8988T (cell line): ENCODE results near the gene IKZF1.

ENCODE experiments used
- DNase-seq: peaks from one replicate; pipeline ENCODE4 v3.0.0; 2011

Gene IKZF1

DNA sequence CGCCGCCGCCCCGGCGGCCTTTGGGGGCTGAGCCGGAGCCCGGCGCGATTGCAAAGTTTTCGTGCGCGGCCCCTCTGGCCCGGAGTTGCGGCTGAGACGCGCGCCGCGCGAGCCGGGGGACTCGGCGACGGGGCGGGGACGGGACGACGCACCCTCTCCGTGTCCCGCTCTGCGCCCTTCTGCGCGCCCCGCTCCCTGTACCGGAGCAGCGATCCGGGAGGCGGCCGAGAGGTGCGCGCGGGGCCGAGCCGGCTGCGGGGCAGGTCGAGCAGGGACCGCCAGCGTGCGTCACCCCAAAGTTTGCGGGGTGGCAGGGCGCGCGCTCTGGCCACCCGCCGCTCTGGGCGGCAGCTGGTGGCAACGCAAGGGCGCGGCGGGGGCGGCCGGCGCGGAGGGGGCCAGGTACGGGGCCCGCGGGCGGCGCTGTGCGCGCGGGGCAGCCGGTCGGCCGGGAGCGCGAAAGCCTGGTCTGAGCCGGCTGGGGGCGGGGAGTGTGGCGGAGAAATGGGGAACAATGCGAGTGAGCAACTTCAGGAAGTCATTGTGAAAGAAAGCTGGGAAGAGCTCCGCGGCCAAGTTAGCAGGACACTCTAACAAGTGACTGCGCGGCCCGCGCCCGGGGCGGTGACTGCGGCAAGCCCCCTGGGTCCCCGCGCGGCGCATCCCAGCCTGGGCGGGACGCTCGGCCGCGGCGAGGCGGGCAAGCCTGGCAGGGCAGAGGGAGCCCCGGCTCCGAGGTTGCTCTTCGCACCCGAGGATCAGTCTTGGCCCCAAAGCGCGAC, at the start of gene IKZF1:
Gene IKZF1, plus strand, starts transcription at position 588 of the 782 bp plus-strand sequence. CDS start 14,346 bp downstream, outside the sequence.
- no peak for DNase-seq

DNA sequence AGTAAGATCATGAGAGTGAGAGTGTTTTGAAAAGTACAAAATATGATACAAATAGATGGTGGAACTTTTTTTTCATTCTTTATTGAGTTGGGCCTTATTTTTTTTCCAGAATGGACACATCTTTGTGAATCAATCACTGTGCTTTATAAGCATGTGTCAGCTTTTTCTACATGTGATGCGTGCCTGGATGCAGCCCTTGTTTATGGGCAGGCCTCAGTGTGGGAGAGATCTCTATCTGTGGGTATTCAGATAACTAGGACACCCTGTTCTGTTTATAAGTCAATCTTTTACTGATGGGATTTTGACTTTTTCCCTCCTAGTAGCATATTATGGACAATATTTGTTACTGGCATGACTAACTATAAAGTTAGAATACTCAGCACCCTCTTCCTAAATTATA, 42.9 kb upstream of the IKZF1 start:
- DNase-seq = no peak

DNA sequence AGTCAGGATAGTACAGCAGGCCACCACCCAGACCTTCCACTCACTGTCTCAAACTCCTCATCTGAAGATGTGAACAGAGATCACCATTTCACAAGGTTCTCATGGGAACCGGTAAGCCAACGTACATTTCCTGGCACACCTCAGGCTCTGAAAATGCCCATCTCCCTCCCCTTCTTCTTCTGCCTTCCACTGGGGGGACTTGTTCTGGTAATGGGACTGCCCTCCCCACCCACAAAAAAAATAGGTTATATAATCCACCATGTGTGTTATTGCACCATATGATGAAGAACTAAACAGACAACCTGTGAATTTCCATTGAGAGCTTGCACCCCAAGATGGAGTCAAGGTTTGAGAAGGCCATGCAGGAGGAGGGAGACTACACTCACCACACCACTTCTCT, 42.1 kb upstream of the IKZF1 start:
- no peak for DNase-seq

DNA sequence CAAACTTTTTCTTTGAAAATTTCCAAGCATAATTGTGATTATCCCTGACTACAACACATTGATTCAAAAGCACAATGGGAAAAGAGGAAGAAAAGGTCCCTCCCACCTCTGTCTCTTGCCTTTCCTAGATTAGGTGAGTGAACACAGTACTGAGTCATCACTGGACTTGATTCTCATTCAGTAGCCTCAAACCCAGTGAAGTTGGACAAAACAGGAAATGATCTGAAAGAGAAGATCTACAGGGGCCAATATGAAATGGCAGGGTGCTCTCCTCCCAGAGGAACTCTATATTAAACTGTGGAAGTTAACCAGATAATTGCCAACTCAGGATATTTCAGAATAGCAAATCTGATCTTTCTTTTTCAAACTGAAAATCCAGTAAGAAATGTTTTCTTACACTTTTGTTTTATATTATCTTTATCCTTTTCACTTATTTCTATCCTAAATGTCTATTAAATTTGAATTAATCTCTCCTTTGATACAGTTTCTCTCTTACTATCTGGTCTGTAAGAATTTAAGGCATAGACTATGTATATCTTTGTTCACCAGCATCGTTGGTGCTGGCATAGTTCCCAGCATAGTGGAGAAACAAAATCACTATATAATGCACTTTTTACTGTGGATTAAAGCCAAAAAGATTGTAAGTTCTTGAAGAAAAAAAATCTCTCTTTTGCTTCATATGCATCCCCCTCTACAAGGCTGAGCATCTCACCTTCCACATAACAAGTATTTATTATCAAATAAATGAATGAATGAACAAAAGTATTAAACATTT, 41.4 kb upstream of the IKZF1 start:
- no peak for DNase-seq

DNA sequence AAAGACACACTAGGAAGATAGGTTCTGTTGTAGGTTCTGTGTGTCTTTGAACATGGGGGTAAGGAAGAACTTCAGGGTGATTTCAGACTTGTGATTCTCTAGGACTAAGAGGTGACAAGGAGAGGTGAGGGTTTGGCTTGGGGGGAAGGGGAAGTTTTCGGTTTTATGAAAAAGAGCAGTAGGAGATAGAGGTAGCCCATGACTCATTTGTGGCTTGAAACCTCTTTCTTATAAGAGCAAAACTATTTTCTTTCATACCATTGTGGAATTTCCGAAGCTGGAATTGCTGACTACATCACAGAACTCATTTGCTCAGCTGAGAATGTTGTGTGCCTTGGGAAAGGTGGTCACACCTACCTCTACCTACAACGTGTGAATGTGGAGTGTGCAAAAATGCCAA, 39.6 kb upstream of the IKZF1 start:
- DNase-seq = no peak

DNA sequence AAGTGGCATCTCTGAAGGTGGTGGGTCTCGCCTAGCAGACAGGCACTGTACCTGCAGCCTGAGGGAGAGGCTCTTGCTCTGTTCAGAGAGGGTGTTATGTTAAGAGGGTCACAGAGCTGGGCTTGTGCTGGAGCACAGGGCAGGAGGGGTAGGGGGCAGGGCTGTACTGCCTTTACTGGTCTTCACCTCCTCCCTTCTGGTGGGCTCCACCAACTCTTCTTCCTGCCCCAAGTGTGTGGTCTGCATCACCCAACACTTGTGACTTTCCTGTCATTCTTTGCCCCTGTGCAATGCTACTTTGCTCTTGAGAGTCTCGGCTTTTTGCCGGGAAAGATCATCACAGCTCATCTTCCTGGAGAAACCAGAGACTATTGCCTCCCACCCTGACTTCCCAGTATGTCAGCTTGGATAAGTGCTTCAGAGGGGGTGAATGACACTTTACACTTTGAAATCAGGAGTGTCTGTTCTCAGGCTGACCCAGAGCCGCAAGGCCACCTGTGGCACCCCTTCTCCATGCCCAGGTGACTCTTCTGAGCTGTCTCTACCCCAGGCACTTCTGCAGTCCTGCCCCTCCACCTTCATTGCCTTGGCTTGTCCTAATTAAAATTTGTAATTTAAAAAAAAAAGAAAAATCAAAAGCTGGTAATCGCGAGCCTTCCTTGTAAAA, 38.4 kb upstream of the IKZF1 start:
- no peak for DNase-seq

DNA sequence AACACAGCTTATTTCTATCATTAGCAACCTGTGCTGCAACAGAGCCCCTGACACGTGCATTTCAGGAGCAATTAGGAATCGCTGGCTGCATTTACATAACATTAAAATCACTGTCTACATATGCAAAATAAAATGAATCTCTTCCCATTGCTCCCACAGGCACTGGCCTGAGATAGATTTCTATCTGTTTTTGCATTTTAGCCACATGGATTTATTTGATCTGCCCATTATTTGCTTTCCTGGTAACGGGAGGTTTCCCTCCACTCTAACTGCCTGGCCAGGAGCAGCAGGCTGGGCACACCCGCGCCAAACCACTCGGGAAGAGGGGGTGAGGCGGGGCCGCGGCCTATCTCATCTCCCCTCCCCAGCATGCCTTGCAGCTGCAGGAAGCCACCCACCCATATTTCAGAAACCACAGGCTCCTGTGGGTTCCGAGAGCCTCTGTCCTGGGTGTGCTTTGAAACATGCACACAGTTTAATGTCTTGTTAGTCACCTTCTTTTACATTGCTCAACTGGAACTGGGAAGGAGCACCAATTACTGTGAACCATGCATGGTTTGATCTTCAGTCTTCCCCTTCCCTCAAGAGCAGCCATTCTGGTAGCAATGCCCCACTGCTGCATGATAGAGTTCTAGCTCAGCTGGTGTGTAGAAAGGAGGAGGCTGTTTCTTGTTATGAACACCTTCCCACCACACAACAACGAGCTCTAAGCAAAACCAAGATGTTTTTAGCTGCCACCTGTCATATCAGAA, 37.7 kb upstream of the IKZF1 start:
- no peak for DNase-seq

DNA sequence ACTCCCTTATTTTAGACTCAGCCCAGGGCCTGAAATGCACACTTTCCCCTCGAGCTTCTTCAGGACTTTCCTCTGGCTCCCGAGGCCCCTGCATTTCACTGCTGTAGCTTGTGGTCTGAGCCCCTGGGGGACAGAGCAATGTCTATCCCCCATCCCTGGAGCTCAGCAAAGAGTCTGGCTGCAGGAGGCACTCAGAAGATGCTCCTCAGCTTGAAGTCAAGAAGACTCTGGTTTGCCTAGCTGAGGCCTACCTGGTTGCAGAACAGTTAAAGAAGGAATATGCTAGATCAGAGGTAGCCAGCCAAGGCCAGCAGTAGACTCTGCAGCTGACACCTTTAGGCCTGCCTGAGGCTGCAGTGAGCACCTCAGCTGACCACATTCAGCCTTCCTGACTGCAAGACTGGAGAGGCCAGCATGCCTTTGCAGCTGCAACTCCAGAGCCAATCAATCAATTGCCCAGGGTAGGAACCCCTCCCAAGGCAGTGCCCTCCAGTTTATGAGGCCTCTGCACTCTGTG, 36.9 kb upstream of the IKZF1 start:
- no peak for DNase-seq

DNA sequence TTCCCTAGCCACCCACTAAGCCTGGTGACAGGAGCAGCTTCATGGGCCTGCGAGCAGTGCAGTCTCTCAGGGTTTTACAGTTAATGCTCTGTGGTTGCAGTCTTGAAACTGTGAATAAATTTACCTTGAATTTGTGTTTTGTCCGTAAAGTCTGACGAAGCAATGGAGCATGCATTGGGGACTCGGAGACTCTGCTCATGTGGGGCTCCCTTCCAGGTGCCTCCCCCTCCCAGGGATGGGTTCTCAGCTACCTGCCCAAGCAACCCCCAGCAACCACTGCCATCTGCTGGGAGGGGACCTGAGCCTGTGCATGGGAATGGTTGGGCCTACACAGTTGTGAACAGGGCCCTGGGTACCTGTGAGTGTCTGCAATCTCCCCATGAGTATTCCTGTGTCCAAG, 36.3 kb upstream of the IKZF1 start:
- no peak for DNase-seq

DNA sequence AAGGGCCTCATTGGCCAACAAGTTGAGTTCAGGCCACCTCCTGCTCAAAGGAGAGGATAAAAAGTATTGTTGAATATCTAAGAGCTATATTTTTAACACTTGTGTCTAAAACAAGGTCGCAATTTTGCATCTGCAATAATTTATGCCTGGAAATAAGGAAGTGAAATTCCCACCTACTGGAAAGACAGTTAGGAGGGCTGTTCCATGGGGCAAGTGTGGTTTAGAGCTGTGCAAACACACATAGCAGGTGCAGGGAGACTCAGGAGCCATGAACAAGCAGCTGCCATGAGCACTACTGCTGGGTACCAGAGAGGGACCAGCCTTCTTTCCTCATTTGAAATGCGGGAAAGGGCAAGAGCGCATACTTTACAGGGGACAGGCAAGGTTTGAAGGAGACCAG, 35.5 kb upstream of the IKZF1 start:
- no peak for DNase-seq

DNA sequence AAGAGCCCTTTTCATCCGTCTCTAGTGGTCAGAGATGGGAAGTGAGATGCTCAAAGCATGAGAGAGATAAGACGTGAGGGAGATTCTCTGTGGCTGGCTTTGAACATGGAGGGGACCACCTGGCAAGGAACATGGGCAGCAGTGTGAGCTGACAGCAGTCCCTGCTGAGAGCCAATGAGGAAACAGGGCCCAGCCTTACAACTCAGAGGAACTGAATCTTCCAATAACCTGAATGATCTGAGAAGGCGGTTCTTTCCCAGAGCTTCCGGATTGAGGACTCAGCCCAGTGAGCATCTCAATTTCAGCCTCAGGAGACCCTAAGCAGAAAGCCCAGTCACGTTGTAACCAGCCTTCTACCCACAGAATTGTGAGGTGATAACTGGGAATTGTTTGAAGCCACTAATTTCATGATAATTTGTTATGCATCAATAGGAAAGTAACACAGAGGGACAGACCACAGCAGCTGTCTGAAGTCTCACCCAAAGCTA, 33.9 kb upstream of the IKZF1 start:
- DNase-seq = no peak

DNA sequence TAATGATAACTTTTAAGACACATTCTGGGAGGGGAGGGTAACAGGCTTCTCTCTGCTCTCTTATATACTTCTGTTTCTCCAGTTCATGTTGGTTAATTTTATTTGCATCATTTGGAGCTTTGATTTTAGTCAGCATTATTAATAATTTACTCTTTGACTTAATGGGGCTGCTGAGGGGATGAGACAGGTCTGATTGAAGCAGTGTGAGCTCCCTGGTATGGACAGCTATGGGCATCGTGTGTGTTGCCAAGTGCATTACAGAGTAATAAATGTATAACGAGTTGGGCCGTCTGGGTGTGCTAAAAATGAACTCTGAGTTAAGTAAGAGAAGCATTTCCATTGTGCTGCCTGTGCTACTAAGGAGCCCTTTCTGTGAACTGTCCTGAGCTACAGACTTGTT, 31.7 kb upstream of the IKZF1 start:
- DNase-seq = no peak

DNA sequence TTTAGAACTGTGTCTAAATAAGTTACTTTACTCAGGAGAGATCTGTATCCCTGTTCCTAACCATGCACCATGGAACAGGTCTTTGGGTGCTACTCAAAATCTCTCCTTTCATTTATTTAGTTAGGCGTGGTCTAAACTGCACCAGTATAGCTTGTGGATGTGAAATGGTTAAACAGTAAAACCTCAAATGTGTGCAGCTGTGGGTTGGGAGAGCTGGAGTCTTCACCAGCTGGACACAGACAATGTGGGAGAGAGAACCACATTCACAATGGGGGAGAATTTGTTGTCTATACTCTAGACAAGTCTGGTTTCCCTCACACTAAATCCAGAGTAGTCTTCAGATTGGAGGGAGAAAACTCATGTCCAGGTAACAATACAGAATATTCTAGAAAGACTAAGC, 31.2 kb upstream of the IKZF1 start:
- no peak for DNase-seq

DNA sequence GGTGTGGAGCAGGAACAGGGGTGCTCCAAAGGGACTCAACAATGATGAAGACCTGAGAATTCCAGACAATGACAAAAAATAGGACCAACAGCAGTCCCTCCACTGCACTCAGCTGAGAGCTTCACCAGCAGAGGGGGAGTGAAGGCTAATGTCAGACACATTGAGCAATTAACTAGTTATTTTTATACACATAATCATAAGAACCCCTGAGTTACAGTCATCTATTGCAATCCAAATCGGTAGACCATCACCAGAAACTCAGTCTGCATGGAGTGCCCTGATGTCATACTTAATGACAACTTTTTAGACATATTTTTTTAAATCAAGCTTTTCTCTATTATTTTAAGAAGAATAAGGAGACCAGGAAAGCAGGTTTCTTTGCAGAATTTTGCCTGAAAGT, 30.6 kb upstream of the IKZF1 start:
- no peak for DNase-seq

DNA sequence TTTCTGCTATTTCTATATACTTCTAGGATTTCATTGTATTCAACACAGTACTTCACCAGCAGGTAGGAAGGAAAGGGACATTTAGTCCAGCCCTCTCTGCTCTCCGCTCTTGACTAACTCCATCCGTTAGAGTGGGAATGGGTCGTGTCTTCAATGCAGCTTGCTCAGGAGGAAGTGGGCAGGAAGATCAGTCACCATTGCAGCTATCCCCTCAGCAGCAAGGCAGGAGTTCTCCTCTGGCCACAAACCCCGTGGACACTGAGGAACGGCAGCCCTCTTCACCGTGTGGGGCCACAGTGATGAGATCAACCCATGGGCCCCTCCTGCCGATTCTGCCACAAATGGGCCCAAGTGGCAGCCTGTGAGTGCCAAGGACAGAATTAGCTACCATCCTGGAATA, 30.2 kb upstream of the IKZF1 start:
- DNase-seq = no peak

DNA sequence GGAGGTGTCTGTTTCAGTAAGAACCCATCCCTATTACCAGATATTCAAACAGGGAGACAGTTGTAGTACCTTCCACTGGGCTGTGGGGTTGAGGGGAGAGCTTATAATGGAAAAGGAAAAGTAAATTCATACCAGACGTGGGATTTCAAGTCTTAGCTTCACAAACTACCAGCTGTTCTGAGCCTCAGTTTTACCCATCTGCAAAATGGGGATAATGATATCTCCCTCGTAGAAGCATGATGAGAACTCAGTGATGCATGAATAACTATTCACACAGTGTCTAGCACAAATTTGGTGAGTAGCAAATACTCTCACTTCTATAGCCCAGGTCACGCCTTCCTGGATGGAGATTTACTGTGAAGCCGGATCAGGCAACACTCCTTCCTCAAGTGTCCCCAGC, 29.1 kb upstream of the IKZF1 start:
- no peak for DNase-seq

DNA sequence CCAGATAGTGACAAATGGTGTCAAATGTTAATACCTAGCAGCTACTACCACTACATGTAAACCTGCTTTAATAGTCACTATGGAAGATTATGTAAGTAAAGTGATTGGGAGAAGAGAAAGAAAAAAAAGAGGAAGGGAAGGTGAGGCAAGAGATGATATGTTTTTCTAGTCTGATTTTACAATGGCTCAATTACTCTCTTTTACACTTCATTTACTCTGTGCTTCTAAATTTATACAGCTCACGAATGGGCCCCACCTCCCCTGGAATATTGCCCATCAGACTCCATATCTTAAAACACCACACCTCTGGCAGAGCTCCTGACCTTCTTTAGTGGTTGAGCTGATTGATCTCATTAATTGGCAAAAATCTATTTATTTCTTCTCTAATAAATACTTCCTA, 28.0 kb upstream of the IKZF1 start:
- no peak for DNase-seq

DNA sequence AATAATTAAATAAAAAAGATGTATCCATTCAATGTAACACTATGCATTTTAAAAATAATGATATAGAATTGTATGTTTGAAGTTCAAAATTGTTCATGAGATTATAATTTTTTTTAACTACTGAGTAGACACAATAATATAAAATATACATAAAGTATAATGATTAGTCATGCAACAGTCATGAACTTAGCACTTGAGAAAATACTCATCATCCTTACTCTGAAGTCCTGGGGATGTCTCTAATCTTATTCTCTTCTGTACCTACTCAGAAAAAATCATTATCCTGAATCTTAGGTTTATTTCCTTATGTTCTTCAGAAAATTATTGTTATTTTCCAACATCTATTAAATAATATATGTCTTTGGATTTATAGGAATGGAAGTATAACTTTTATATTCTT, 26.4 kb upstream of the IKZF1 start:
- no peak for DNase-seq

DNA sequence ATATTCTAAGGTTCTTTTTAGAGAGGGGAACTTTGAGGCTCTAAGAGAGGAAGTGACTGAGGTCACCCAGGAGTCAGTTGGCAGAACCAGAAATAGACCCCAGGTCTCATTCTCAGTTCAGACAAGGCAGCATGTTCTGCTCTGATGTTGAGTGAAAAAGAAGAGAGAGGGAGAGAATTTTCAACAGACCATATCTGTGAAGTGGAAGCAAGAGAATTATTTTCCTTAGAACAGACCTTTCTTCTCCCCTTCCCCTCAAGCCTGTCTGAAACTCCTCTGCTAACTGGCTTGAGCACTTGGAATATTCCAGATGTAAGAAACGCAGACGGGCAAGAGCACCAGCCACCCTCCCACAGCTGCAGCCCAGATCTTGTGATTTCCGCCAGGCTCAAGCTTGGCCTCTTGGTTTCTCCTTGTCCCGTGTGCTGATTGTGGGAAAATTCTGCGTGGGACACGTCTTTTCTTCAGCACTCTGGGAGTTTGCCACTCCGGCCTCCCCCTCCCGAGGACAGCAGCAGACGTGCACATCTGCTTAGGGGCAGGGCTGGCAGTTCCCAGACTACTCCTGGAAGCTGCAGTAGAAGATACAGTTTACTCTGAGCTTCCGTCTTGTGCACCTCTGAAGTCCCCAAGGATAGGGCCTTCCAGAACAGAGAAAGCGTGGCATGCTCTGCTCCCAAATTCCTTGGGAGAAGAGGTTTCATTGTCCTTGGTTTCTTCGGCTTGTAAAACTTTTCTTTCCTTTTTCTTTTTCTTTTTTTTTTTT, 22.7 kb upstream of the IKZF1 start:
- no peak for DNase-seq

DNA sequence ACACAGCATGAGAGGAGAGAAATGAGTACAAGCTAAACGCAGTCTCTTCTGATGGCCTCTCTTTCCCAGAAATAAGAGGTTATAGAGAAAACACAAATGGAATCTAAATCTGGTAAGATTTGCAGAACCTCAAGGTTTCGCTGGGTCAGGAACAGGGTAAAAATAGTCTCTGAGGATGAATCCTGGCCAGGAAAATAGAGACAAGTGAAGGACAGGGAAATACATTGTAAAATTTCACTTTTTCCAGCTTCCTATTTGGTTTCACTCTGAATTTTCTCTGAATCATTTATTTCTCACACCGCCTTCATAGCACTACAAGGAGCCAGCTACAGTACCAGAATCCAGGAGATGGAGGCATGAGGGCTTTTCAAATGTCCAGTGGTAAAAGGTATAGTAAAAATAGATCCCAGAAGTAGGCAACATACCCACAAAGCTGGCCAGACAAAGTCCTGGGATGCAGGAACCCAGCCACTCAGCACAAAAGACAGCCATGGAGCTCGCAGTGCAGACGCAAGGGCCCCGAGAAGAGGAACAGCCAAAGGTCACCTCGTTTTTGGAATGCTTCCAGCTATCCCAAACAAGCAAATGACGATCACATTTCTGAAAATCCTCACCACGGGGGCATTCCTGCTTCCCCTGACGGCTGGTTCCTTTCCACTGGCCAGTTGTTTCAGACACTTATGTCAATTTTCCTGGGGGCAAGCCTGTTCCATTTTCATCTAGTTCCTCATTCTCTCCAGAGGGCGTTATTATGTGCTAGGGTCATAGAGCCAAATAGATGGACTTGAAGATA, 21.5 kb upstream of the IKZF1 start:
- no peak for DNase-seq

DNA sequence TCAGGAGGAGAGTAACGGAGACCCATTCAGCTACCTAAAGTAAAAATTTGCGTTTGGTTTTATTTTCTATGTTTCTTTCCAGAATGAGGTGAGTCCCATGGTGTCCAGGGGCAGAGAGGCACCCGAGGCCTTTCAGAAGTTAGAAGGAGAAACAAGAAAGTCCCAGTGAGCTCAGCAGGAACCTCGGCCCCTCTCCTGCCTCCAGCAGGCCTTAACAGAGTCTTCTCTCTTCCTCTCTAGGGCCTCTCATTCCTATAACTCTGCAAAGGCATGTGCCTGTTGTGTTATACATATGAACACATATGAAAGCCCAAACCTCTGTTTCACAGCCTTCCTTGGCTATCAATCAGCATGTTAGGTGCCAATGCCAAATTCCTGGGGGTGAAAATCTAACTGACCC, 20.8 kb upstream of the IKZF1 start:
- DNase-seq = no peak
